Vagina (tissue), 2 donors: ENCODE measurements around the gene B3GALT4.

Experiments
- CTCF ChIP-seq, 3 experiments: fragments of 450-650 bp in 2 of 3; fragments of 200-600 bp in 1 of 3; sonication (generic) in 1 of 3; IDR thresholded peaks; one replicate each; pipeline ENCODE4 v1.5.1; 2017 to 2019; ENCODE audit warnings: antibody characterized with exemption in 3 of 3, mild to moderate bottlenecking in 2 of 3, moderate library complexity in 2 of 3
- POLR2A ChIP-seq, 2 donors: fragments of 450-650 bp; IDR thresholded peaks; one replicate each; pipeline ENCODE4 v1.6.1; 2017; ENCODE audit warnings: antibody characterized with exemption in 2 of 2, mild to moderate bottlenecking in 2 of 2, moderate library complexity in 2 of 2
- POLR2AphosphoS5 ChIP-seq, 2 donors: sonication (generic); formaldehyde crosslinking; IDR thresholded peaks; one replicate each; pipeline ENCODE4 v1.9.0; 2017; ENCODE audit warnings: antibody characterized with exemption in 2 of 2, mild to moderate bottlenecking in 2 of 2, low read depth in 1 of 2; ENCODE audit not compliant: insufficient read depth in 1 of 2

DNA sequence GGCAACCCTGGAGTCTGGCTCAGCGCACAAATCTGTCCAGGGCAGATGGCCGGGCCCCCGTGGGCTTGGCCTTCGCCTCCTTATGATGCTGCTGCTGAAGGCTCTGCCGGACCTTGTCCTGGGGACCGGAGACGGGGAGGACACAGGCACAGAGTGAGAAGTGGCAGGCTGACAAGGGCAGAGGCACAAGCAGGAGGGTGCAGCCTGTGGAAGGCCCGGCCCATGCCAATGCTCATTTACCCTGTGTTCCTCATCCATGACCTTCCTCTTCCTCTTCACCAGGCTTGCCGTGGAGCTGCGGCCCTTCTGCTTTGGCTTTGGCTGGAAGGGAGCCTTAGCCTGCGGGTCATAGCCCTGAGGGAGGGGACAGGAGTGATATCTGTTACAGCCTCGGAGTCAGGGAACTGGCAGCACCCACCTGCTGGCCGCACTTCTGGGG is 2.4 kb downstream of the B3GALT4 start:
- TF ChIP-seq CTCF (IDR thresholded peaks at IDR 0.05) (no peak), POLR2A (IDR thresholded peaks at IDR 0.05) (no peak), POLR2AphosphoS5 (IDR thresholded peaks at IDR 0.05; ENCODE audit: insufficient read depth in 1 of 2, low read depth in 1 of 2) (no peak)
